GM18498 (cell line): ENCODE measurements around the gene CACNG7.

Experiments used
- ATAC-seq: cut with Tn5 transposase; IDR thresholded peaks from one replicate; pipeline ENCODE4 v1.9.1; 2021; ENCODE audit warnings: mild to moderate bottlenecking, moderate library complexity; ENCODE audit not compliant: unreplicated experiment

The CACNG7 gene

DNA sequence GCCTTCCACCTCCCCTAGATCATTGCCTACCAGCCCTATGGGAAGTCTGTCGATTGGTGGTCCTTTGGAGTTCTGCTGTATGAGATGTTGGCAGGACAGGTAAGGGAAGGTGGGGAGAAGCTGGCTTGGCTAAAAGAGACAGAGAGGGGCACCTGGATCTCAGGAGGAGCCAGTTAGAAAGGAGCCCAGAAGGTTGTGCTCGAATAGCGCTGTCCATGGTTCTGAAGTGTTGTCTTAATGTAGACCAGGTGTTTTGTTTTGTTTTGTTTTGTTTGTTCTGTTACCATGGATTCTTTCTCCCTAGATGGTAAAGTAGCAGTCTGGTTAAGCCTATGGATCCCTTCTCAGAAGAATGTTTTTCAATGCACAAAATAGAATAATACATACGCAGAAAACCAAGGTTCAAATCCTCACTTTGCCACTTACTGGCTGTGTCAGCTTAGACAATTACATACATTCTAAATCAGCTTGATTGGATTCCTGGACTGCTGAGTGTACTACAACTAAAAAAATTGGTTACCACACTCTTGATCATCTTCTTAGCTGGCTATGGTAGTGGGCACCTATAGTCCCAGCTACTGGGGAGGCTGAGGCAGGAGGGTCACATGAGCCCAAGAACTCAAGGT lies 5.9 kb upstream of the CACNG7 start:
- ATAC-seq, result no peak

DNA sequence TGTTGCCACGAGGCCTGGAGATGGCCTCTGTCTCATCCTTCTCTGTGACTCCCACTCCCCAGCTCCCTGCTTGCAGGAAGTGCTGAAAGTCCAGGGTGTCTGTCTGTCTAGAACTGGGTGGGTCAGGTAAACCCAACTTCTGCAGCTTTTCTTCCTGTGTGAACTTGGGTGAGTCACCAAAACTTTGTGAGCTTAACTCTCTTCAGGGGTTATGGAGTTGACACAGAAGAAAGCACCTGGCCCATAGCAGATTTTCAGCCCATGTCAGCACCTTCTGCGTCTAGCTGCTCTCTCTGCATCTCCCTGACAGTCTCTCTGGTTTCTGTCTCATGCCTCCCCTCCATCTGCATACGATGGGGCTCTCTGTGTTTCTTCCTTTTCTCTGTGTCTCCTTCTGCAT lies 4.2 kb upstream of the CACNG7 start:
- no peak for ATAC-seq

DNA sequence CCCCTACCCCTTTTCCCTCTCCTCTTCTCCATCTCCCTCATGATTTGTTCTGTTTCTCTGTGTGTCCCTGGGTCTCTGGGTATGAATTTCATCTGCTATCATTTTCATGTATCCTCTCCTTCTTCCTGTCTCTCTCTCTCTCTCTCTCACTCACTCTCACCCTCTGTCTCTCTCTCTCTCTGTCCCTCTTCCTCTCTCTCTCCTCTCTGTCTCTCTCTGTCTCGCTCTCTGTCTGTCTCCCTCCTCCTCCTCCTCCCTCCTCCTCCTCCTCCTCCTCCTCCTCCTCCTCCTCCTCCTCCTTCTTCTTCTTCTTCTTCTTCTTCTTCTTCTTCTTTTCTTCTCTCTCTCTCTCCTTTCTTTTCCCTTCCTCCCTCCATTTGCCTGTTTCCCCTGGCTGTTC lies 3.3 kb upstream of the CACNG7 start:
- no peak for ATAC-seq

DNA sequence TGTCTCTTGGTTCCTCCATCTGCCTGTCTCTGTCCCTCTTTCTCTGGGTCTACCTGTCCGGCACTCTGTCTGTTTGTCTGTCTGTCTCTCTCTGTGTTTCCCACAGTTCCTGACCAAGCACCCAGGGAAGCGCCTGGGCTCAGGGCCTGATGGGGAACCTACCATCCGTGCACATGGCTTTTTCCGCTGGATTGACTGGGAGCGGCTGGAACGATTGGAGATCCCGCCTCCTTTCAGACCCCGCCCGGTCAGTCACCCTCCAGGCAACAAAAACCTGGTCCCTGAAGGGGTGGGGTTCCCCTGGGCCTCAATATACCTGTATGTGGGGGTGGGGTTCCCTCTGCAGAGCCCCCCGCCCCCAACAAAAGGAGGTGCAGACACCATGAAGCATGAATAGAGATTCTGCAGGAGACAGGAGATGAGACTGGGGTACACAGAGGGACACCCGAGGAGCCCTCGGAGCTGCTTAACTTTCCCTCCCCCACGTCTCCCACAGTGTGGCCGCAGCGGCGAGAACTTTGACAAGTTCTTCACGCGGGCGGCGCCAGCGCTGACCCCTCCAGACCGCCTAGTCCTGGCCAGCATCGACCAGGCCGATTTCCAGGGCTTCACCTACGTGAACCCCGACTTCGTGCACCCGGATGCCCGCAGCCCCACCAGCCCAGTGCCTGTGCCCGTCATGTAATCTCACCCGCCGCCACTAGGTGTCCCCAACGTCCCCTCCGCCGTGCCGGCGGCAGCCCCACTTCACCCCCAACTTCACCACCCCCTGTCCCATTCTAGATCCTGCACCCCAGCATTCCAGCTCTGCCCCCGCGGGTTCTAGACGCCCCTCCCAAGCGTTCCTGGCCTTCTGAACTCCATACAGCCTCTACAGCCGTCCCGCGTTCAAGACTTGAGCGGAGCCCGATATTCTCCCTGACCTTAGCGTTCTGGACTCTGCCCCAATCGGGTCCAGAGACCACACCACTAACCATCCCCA lies 2.6 kb upstream of the CACNG7 start:
- ATAC-seq, result no peak

DNA sequence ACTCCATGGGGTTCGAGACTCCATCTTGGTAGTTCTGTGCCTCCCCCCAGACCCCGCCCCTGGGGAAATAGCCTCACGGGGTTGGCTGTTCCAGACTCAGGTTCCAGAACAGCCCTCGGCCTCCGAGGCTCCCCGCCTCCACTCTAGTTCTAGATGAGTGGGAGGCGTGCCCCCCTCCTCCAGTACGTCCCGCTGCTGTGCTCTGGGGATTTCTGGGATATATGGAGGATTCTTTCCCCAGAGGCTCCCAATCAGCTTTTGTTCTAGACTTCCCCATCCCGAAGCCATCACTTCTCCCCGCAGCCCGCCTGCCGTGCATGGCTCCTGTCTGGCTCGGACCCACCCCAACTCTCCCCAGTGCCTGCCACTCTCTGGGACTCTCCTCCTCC lies 1.9 kb upstream of the CACNG7 start:
- ATAC-seq, result no peak

DNA sequence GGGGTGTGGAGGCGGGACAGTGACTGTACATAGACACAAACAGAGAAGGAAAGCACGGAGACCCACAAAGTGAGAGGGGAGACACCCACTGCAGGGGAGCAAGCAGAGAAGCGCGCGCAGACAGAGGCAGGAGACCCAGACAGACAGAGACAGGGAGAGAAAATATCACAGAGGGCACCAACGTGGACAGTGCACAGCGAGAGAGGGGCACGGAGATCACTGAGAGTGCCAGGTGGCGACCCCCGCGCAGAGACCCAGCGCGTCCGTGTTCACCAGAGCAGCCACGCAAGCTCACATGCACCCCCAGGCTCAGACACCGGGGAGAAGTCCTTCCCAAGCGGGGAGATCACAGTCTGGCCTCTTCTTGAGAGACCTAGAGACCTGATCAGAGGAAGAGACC lies 1.4 kb upstream of the CACNG7 start:
- ATAC-seq, result no peak

DNA sequence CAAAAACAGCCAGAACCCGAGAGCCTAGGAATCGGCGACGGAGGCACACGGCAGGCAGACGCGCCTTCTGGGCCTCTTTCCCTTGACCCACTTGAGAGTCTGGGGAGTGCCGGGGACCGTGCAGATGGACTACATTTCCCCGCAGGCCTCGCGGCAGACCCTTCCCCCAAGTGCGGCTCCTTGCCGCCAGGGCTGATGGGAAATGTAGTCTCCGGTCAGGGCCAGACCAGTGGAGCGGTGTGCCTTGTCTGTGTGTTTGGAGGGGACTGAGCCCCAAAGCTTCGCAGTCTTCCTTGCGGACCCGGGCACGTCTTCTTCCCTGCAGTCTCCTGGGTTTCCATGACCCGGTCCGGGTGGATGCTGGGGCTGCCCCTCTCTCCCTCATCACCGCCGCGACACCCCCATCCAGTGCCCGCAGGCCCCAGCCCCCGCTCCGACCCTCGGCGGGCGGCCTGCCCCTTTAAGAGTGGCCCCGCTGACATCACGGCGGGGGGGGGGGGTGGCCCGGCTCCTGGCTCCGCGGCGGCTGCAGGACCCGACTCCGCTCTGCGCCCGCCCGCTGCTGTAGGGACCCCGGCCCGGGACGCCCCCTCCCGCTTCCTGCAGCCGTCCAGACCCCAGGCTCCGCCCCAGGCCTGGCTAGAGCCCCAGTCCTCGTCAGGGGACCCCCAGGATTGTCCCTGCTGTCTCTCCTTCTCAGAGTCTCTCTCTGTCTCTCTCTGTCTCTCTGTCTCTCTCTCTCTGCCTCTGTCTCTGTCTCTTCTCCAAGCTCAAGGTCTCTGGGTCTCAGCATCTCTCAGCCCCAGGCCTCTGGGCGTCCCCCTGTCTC lies 758 bp upstream of the CACNG7 start:
- no peak for ATAC-seq

DNA sequence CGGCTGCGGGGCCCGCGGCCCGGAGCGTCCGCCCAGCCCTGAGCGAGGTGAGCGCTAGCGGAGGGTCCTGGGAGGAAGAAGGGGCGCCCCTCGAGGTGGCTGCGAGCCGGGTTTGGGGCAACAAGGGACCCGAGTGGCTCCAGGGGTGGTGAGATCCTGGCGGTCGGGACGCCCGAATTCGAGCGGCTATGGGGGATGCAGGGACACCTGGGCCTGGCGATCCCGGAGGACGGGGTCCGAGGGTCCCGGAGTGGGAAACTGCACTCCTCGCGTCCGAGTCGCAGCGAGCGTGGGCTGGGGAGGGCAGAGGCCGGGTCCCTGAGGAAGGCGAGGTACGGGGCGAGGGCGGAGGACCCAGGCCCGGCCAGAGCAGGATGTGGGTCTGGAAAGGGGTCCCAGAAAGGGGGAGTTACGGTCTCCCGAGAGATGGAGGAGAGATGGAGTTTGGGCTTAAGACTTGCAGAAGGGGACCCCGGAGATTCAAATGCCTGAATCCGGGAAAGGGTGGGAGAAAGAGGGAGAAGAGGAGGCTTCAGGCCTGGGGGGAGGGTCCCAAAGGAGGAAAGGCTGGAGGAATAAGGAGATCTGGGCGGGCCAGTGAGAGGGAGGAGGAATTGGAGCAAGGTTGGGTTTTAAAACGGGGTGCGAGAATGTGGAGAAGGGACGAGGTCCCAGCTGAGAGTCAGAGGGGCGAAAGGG lies 542 bp downstream of the CACNG7 start:
- no peak for ATAC-seq

DNA sequence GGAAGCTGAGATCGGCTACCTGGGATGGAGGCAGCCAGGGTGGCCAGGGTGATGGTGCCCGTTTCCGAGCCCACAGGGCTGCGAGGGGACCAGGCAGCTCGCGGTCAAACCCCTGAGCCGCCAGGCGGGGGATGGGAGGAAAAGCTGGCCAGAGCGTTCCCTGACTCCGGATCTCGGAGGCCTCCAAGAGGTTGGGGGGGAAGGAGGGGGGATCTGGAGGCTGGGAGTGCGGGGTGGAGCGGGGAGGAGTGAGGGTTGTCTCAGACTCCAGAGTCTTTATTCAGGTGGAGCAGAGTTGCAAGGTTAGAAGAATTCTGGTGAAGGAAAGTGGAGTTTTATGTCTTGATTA lies 1.1 kb downstream of the CACNG7 start:
- no peak for ATAC-seq

DNA sequence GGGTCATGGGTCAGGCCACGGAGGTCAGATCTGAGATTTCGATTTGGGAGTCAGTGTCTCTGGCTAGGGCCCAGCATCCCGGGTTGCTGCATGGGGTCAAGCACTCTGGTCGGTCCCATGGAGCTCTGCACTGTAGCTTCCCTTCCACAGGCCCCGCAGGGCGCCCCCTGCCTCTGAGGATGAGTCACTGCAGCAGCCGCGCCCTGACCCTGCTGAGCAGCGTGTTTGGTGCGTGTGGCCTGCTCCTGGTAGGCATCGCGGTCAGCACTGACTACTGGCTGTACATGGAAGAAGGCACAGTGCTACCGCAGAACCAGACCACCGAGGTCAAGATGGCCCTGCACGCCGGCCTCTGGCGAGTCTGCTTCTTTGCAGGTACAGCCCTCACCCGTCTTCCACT lies 3.6 kb downstream of the CACNG7 start:
- no peak for ATAC-seq

DNA sequence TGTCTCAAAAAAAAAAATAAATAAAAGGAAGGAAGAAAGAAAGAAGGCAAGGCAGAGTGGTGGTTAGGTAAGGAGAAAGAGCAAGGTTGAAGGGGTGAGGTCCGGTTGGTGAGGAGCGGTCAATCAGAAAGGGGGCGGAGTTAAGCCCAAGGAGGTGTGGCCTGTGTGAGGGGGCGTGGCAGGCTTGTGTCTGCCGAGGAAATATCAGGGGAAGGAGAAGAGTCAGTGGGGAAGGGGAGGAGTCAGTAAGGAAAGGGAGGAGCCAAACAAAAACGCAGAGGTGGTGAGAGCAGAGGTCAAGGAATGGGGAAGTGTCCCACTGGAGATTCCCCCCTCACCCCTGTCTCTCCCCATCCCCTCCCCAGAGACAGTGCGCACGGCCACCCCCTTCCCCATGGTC lies 5.9 kb downstream of the CACNG7 start:
- no peak for ATAC-seq

DNA sequence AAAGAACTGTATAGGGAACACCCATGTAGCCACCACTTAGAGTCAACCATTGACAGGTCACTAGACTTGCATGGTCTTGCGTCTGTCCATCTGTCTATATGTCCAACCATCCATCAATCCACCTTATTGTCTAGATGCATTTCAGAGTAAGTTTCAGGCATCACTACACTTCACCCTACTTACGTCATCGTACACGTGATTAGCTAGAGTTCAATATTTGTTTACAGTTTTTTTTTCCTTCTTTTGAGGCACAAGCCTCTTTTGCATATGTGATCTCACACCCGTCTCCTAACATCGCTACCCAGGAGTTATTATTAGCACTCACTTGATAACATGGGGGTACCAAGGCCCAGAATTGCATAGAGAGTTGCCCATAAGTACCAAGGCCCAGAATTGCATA lies 6.9 kb downstream of the CACNG7 start:
- ATAC-seq, result no peak

DNA sequence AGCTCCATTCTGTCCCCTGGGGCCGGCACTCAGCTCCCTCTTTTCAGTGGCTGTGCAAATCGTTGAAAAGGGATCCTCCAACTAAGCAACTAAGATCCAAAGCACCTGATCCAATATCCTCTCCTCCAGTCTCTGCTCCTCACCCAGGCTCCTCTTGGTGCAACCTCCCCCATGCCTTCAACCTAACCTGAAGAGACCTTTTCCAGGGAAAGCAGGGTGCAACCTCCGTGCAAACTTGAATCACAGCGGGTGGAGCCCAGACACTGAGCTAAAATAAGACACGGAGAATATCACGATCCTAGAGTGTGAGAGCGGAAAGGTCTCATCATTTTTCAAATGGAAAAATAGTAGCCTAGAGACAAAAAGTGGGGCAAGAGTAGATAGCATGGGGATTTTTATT lies 8.3 kb downstream of the CACNG7 start:
- ATAC-seq, result no peak

DNA sequence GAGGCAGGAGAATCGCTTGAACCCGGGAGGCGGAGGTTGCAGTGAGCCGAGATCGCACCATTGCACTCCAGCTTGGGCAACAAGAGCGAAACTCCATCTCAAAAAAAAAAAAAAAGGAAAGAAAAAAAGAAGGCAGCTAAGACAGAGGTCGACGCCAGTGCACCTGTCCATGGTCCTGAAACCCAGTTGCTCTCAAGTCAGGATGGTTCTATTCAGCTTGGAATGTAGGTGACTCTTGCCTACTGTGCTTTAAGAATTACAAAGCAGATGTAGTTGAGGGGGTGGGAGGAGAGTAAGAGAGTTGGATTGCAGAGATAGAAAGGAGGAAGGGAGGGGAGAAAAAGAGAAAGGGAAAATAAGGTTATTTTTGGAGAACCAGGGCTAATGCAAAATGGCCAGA lies 18.7 kb downstream of the CACNG7 start:
- ATAC-seq, result no peak

DNA sequence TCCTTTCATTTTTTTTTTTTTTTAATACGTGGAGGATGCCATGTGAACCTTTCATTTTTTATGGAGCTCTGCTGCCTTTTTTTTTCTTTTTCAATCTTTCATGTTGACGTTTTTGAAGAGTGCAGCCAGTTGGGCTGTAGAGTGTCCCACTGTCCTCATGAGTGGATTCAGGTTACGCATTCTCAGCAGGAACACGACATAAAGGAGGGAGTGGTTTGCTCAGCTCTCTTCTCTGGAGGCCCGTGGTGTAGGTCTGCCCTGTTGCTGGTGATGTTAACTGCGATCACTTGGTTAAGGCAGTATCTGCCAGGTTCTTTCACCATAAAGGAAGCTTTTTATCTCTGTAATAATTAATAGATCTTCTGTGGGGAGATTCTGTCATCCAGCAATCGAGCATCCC lies 27.0 kb downstream of the CACNG7 start:
- no peak for ATAC-seq

DNA sequence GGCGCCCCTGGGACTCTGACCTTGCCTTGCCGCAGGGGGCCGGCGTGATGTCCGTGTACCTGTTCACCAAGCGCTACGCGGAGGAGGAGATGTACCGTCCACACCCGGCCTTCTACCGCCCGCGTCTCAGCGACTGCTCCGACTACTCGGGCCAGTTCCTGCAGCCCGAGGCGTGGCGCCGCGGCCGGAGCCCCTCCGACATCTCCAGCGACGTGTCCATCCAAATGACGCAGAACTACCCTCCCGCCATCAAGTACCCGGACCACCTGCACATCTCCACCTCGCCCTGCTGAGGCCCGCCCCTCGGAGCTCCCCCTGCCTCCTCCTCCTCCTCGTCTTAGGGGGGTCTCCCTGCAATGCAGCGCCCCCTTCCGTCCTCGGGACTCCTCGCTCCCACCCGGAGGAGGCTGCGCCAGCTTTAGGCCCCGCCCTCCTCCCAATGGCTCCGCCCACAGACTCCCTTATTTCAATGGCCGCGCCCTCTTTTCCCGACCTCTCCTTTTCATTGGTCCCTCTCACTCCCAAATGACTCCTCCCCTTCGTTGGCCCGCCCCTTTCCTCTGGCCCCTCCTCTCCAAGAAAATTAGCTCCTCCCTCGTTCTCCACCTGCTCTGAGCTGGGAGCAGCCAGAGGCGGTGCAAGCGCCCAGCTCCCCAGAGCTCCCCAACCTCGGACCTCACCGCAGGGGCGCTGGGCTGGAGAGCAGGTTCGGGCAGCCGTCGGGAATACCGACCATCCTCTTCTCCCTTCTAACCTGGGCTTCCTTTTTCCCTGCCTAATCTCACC lies 33.1 kb downstream of the CACNG7 start:
- ATAC-seq, result no peak

DNA sequence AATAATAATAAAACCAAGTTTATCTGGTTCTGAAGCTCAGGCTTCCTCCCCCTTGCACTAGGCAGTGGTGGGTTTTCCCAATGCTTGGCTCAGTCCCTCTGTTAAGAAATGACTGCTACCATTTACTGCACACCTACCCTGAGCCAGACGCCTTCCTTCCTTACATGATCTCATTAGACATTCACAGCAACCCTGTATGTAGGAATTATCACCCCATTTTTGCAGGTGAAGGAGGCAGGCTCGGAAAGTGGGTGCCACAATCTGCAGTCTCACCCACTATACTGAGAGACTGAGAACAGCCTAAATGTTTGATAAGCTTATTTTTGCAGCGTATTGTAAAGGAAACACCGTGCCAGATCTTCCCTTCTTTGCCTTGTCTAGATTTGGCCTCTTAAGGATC lies 35.3 kb downstream of the CACNG7 start:
- ATAC-seq, result no peak

DNA sequence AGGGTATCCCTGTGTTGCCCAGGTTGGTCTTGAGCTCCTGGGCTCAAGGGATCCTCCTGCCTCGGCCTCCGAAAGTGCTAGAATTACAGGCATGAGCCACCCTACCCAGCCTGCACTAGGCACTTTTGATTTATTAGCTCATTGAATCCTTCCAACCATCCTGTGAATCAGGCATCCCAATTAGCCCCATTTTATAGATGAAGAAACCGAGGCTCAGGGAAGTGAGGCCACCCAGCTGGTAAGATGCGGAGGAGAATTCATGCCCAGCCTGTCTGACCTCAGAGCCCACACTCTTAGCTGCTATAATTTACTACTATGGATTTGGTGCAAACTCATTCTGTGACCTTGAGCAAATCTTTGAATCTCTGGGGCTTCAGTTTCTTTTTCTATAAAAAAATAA lies 35.9 kb downstream of the CACNG7 start:
- no peak for ATAC-seq

DNA sequence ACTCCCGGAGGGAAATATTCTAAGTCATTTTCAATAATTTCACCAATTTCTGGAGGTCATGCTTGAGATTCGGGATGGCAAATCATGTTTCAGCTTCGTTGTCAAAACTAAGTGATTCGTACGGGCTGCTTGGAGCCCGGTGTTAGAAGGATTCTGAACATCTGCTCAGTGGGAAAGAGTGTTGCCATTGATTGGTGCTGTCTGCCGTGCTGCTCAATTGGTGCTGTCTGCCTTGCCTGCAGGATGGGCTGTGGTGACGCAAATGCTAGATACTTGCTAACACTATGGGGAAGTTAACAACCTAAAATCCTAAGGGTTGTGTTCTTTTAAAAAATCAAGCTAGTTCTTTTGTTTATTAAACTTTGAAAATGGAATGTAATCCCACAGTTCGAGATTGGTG lies 36.4 kb downstream of the CACNG7 start:
- ATAC-seq, result no peak

DNA sequence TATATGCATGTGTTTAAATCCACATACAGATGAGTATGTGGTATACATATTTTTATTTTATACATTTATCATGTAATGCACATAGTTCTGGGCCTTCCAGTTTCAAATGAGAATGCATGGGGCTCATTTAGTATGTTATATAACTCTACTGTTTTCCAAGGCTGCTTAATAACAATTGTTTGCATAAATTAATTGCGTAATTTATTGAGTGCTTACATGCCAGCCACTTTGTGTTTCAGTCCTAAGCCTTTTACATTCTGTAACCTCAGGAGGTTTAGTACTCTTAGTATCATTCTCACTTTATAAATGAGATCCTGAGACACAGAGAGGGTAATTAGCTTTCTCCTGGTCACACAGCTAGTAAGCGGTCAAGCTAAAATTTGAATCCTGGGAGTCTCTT lies 36.9 kb downstream of the CACNG7 start:
- ATAC-seq, result no peak
